ENCODE results near the gene RTN4.
"Not testable (repeated sequence)": the region's sequence is repeated elsewhere in the genome, so short reads cannot be mapped to it uniquely, and the experiment has no call there.

Gene RTN4, protein sequence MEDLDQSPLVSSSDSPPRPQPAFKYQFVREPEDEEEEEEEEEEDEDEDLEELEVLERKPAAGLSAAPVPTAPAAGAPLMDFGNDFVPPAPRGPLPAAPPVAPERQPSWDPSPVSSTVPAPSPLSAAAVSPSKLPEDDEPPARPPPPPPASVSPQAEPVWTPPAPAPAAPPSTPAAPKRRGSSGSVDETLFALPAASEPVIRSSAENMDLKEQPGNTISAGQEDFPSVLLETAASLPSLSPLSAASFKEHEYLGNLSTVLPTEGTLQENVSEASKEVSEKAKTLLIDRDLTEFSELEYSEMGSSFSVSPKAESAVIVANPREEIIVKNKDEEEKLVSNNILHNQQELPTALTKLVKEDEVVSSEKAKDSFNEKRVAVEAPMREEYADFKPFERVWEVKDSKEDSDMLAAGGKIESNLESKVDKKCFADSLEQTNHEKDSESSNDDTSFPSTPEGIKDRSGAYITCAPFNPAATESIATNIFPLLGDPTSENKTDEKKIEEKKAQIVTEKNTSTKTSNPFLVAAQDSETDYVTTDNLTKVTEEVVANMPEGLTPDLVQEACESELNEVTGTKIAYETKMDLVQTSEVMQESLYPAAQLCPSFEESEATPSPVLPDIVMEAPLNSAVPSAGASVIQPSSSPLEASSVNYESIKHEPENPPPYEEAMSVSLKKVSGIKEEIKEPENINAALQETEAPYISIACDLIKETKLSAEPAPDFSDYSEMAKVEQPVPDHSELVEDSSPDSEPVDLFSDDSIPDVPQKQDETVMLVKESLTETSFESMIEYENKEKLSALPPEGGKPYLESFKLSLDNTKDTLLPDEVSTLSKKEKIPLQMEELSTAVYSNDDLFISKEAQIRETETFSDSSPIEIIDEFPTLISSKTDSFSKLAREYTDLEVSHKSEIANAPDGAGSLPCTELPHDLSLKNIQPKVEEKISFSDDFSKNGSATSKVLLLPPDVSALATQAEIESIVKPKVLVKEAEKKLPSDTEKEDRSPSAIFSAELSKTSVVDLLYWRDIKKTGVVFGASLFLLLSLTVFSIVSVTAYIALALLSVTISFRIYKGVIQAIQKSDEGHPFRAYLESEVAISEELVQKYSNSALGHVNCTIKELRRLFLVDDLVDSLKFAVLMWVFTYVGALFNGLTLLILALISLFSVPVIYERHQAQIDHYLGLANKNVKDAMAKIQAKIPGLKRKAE

DNA sequence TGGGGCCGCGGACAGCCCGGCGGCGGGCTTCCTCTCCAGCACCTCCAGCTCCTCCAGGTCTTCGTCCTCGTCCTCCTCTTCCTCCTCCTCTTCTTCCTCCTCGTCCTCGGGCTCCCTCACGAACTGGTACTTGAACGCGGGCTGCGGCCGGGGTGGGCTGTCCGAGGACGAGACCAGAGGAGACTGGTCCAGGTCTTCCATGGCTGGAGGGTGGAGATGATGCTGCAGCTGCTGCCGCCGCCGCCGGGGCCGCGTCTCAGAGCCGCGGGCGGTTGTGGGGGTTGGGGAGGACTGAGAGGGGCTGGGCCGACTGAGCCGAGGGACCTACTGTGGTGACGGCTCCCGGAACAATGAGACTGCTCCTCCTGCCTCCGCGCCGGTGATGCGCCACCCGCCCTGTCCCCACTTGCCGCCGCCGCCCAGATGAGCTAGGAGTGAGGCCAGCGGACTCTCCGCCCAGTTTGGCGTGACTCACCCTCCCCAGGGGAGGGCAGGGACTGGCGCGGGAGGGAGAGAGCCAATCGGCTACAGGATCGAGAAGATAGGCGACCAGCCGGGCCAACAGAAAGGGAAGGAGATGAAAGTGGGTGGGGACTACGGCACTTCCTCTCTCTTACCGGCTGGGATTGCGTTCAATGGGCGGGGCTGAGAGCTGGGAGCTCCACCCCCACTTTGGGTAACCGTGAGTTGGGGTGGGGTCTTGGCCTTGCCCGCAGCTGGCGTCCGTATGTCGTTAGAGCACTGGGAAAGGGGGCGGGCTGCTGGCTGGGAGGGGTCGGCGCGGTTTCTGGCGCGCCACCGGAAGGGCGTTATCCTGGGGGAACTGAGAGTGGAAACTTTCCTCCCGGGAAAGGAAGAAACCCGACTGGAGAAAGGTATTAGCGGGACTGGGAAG, at the start of gene RTN4:
TSS of gene RTN4 (minus strand) at position 352 of the 895 bp plus-strand sequence. CDS start at position 201, 151 bp downstream.
- DNase-seq, result peak; percentile 91

DNA sequence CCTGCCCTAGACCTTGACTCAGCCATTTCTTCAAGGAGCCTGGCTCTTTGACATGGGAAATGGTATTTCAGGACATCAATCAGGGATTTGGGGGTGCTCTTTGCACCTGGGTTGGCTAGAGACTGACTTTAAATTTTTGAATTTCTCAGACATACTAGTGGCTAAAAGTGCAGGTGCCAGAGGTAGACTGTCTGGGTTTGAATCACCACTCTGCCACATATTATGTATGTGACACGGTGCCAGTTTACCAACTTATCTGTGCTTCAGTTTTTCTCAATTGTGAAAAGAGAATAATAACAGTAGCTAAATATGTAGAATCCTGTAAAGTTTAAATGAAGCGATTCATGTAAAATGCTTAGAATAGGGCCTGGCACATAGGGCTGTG, 49.2 kb upstream of the RTN4 start:
- DNase-seq, result no peak

DNA sequence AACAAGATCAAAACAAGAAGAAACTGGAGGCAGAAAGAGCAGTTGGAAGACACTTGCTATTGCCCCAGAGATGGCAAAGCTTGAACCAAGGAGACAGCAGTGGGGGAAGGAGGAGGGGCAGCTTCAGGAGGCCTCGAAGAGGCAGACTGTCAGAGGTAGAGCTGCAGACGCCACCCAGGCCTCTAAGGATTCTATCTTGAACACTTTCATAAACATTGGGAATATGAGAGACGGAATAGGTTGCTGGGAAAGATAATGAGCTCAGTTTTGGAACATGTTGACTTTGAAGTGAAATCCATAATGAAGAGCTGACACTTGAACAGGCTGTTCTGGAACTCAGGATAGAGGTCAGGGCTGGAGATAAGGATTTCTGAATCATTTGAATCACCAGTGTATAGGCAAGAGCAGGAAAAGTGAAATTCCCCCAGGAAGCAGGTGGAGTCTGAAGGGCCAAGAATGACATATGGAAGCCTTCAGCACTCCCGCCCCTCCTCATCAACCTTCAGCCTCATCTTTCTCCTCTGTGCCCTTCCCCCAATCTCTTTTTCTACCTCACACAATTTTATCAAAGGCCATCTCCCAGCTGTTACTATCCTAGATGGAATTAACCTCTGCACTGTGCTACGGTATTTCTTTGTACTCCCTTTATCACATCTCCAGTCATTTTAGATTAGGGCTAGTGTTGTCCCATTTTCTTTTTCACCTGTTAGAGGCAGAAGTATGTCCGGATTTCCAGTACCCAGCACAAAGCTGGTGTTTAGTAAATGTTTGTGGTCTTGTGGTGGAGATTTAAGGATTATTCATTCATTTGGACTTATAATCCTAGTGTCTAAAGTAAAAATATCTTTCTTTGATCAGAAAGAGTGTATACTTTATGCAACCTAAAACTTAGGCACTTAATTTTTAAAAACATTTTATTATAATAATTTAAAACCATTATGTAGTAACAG, 47.5 kb upstream of the RTN4 start:
- no peak for DNase-seq

DNA sequence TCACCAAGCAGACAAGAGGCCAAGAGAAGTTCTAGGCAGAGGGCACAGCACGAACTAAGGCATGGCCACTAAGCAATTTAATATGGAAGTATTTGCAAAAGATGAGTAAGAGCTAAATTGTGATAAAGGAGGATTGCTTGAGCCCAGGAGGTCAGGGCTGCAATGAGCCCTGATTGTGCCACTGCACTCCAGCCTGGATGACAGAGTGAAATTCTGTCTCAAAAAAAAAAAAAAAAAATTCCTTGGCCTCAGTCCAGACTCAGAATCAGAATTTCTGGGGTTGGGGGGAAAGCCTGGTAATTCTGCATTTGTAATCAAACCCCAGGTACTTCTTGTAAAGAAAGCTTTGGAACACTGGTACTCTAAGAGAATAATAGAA, 46.8 kb upstream of the RTN4 start:
- no peak for DNase-seq

DNA sequence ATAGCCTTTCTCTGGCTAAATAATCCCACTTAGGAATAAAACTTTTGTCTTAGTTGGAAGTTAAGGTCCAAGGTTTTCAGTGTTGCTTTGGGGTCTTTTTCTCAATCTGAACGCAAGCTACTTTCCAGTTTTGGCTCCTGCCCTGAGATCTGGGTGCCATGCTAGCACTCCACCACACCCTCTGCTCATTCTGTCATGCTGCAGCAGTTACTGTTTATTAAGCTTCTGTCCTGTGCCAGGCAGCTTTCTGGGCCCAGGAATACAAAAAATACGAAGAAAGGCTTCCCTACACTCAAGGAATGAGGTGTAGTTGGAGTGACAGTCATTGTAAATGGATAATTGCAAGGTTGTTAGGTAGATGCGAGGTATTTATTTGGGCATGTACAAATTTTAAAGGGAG, 46.3 kb upstream of the RTN4 start:
- DNase-seq, result no peak

DNA sequence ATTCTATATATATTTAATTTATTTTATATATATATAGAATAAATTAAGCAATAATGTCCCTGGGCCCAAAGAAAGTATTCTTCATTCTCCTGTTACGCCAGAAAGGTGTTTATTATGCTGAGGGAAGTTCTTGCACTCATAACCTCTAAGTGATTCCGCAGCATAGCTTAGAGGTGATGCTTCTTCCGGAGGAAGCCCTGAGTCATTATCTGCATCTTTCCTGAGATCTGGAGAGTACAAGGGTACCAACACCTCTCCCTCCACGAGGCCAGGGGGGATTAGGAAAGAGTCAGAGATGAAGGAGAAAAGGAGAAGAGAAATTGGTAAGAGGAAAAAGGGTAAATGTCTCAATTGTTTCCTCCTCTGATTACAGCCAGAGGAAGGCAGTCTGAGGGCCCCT, 43.1 kb upstream of the RTN4 start:
- no peak for DNase-seq

DNA sequence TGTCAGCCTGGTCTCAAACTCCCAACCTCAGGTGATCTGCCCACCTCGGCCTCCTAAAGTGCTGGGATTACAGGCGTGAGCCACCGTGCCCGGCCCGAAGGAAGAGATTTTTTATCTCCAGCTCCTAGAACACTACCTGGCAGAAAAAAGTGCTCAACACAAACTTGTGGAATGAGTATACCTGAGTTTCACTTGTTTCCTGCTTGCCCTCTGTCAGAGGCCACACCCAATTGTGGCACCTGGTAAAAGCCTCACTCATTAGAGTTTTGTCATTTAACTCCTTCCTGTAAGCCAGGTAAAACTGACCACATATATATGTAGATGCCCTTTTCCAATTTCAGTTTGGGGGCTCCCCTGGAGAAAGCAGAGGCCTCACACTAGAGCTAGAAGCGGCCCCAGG, 42.2 kb upstream of the RTN4 start:
- DNase-seq, result no peak

DNA sequence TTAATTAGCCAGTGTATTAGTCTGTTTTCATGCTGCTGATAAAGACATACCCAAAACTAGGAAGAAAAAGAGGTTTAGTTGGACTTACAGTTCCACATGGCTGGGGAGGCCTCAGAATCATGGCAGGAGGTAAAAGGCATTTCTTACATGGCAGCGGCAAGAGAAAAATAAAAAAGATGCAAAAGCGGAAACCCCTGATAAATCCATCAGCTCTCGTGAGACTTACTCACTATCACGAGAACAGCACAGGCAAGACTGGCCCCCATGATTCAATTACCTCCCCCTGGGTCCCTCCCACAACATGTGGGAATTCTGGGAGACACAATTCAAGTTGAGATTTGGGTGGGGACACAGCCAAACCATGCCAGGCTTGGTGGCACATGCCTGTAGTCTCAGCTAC, 41.4 kb upstream of the RTN4 start:
- not testable (repeated sequence) for DNase-seq

DNA sequence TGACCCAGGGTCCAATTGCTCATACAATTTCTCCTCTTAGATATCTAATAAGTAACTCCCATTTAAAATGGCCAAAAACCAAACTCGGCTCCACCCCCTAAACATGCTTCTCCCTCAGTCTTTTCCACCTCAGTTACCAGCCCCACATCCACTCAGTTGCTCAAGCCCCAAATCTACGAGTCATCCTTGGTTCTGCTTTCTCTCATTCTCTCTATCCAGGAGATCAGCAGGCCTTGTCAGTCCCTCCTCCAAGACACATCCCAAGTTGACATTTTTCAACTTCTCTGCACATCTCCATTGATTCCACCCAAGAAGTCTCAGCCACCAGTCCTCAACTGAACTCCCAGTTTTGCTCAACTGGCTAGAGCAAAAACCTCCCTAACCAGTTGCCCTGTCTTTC, 40.5 kb upstream of the RTN4 start:
- DNase-seq, result no peak

DNA sequence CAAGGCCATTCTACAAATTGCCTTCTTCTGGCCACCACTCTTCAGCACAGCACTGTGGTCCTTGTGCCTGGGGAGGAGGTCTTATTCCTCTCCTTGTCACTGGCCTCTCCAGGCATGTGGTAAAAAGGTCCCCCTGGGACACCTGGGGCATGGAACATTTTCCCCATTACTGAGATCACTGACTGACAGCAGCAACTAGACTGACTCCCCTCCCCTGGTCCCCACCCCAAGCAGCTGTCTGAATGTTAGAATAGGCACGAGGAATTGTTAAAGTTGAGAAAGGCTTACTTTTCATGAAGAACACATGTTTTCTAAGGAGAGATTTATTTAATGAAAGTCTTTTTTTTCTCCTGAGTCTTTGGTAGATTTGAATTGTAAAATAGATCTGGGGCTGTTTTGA, 39.5 kb upstream of the RTN4 start:
- DNase-seq, result no peak

DNA sequence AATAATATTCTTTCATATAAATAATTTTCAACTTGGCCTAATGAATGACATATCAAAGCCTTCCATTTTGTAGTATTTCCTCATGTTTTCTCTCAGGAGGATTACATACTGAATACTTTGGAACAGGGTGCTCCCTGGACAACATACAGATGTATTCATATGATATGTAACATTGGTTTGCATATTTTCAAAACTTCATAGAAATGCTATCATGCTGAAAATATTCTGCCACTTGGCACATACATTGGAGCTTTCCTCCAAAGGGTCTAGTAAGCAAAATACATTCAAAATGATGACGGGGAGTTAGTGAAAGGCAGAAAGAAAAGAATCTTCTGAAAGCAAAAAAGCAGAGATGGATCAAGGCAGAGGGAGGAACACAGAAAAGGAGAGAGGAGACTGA, 38.1 kb upstream of the RTN4 start:
- no peak for DNase-seq

DNA sequence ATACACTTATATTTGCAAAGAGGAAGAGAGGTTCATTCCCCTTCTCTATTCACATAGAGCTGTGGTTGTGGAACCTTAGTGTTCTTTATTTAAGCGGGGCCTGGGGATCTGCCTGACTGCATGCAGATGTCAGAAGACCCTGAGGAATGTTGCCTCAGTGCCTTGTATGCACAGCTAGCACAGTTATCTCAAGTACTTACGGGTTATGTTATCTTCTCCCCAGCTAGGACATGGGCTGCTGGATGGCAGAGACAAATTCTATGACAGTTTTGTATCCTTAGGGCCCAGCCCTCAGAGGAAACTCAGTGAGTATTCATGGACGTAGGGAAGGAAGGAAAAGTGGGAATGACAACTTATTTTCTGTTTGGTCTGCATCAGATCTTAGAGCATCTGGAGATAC, 37.7 kb upstream of the RTN4 start:
- DNase-seq, result no peak

DNA sequence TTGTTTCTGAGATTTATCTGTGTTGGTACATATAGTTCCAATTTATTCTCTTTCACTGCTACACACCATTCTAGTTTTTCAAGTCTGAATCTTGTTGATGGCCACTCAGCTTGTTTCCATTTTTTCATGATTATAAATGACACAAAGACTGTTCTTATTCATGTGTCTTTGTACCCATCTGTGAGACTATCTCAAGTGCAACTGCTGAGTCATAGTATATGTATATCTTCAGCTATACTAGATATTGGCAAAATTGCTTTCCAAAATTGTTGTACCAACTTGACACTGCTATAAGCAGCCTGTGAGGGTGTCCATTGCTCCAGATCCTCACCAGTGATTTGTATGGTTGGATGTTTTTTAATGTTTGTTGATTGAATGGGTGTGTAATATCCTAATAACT, 37.2 kb upstream of the RTN4 start:
- DNase-seq, result no peak

DNA sequence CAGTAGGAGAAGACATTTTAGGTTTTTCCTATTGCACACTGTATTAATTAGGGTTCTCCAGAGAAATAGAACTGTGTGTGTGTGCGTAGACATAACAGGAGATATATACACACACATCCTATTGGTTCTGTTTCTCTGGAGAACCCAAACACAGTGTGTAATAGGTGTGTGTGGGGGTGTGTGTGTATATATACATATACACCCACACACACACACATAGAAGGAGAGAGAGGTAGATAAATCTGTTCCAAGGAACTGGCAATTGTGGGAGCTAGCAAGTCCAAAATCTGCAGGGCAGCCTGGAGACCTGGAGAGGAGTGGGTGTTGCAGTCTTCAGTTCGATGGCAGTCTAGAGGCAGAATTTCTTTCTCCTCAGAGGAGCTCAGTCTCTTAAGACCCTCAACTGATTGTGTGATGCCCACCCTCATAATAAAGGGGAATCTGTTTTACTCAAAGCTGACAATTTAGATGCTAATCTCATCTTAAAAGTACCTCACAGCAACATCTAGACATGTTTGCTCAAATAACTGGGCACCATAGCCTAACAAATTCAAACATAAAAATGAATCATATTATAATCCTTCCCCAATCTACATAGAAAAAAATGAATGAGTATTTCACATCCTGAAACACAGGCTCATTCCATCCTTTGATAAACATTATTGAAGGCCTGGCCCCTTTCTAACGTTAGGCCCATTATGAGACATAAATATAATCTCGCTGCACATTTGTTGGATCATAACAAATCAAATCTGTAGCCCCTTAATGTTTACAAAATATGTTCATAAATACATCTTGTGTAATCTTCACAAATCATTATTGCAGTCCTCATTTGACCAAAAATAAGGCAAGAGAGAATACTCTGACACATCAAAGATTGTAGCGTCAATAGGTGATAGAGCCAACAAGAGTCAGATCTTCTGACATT, 35.1 kb upstream of the RTN4 start:
- no peak for DNase-seq

DNA sequence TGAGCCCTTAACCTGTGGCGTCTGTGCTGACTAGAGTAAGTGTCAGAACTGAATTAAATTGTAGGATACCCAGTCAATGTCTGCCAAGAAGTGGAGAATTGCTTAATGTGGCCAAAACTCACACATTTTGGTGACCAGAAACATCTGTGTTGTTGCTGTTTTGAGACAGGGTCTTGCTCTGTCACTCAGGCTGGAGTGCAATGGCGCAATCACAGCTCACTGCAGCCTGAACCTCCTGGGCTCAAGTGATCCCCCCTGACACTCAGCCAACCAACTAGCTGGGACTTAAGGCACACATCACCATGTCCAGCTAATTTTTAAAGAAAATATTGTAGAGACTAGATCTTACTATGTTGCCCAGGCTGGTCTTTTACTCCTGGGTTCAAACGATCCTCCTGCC, 34.4 kb upstream of the RTN4 start:
- no peak for DNase-seq

DNA sequence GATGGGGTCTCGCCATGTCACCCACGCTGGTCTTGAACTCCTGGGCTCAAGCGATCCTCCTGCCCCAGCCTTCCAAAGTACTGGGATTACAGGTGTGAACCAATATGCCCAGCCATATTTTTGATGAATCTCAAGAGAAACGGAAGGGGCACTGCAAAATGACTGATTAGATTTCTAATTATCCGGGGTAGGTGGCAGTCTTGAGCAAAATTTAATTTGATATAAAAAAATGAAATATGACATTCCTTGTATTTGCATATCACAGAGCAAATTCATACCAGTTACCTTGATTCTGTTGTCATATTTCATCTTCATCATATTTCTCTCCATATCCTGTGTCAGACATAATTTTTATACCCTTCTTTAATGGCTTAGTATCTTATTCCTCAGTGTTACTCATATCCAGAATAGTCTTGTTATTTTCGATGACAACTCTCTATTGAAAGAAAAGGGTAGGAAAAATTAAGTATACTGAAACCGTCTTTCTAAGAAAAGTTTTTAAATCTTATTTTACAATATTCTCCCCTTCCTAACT, 30.0 kb upstream of the RTN4 start:
- no peak for DNase-seq

DNA sequence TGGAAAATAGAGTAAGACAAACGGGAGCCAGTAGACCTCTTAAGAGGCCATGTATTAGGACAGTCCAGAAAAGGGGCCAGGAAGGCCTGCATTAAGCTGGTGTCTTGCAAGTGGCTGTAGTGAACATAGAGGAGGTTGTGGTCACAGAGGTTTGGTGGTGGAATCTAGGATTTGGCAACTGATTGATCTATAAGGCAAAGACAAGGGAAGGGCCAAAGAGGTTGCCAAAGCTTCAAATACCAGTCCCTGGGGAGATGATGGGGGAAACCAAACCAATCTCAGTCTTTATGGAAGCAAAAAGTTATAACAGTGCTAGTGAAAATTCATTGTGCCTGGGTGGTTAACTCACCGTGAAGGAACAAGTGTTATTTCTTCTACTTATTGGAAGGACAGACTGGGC, 28.7 kb upstream of the RTN4 start:
- DNase-seq, result no peak

DNA sequence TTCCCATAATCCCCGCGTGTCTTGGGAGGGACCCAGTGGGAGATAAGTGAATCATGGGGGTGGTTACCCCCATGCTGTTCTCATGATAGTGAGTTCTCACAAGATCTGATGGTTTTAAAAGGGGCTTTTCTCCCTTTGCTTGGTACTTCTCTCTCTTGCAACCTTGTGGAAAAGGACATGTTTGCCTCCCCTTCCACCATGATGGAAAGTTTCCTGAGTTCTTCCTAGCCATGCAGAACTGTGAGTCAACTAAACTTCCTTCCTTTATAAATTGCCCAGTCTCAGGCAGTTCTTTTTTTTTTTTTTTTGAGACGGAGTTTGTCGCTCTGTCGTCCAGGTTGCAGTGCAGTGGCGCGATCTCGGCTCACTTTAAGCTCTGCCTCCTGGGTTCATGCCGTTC, 26.5 kb upstream of the RTN4 start:
- no peak for DNase-seq

DNA sequence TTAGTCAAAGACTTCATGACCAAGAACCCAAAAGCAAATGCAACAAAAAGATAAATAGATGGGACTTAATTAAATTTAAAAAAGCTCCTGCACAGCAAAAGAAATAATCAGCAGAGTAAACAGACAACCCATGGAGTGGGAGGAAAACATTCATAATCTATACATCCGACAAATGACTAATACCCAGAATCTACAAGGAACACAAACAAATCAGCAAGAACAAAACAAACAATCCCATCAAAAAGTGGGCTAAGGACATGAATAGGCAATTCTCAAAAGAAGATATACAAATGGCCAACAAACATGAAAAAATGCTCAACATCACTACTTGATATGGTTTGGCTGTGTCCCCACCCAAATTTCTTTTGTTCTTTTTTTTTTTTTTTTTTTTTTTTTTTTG, 25.8 kb upstream of the RTN4 start:
- DNase-seq, result not testable (repeated sequence)

Data from NCI-H748 treated with DMSO at 0.1 percent for 48 hours (cell line).